CMK (cell line): Measurements from ENCODE around the gene RNU1-1.
"Not testable (repeated sequence)": the region's sequence is repeated elsewhere in the genome, so short reads cannot be mapped to it uniquely, and the experiment has no call there.

Source experiments
- DNase-seq: peaks from one replicate; pipeline ENCODE4 v3.0.0-alpha.2; 2010; ENCODE audit warnings: low read depth

Gene RNU1-1

GRCh38 chr1:16521679-16522078 is 7.6 kb upstream of the RNU1-1 start:
- not testable (repeated sequence) for DNase-seq

GRCh38 chr1:16521288-16521583 is 7.2 kb upstream of the RNU1-1 start:
- DNase-seq = no peak

GRCh38 chr1:16520435-16521287 is 6.6 kb upstream of the RNU1-1 start:
- DNase-seq = not testable (repeated sequence)

- DNase-seq = not testable (repeated sequence)
Observed at GRCh38 chr1:16519255-16519951, 5.3 kb upstream of the RNU1-1 start.

- not testable (repeated sequence) for DNase-seq
Observed at GRCh38 chr1:16518913-16519254, 4.8 kb upstream of the RNU1-1 start.

- DNase-seq = not testable (repeated sequence)
Observed at GRCh38 chr1:16516694-16517410, 2.8 kb upstream of the RNU1-1 start.

- peak; percentile 85 for DNase-seq
Observed at GRCh38 chr1:16513412-16514106, 526 bp downstream of the RNU1-1 start.

GRCh38 chr1:16512624-16513411 is 1.3 kb downstream of the RNU1-1 start:
- DNase-seq = not testable (repeated sequence)

GRCh38 chr1:16511926-16512325 is 2.2 kb downstream of the RNU1-1 start:
- DNase-seq = not testable (repeated sequence)

GRCh38 chr1:16508861-16509445 is 5.1 kb downstream of the RNU1-1 start:
- DNase-seq = not testable (repeated sequence)

- DNase-seq = not testable (repeated sequence)
Observed at GRCh38 chr1:16506364-16507136, 7.5 kb downstream of the RNU1-1 start.

GRCh38 chr1:16505870-16506269 is 8.2 kb downstream of the RNU1-1 start:
- DNase-seq = not testable (repeated sequence)

- DNase-seq = no peak
Observed at GRCh38 chr1:16503494-16503893, 10.6 kb downstream of the RNU1-1 start.

- not testable (repeated sequence) for DNase-seq
Observed at GRCh38 chr1:16501446-16501845, 12.6 kb downstream of the RNU1-1 start.

GRCh38 chr1:16500975-16501374 is 13.1 kb downstream of the RNU1-1 start:
- not testable (repeated sequence) for DNase-seq

- DNase-seq = not testable (repeated sequence)
Observed at GRCh38 chr1:16500466-16500865, 13.6 kb downstream of the RNU1-1 start.

GRCh38 chr1:16498573-16499413 is 15.3 kb downstream of the RNU1-1 start:
- peak; percentile 90 for DNase-seq

GRCh38 chr1:16498047-16498446 is 16.0 kb downstream of the RNU1-1 start:
- not testable (repeated sequence) for DNase-seq

GRCh38 chr1:16497474-16497904 is 16.6 kb downstream of the RNU1-1 start:
- DNase-seq = peak; percentile 18
